HG03196 (cell line): Measurements from ENCODE around the gene ATP2B3.

Source experiments
- ATAC-seq: cut with Tn5 transposase; IDR thresholded peaks from one replicate; pipeline ENCODE4 v1.9.1; 2021; ENCODE audit not compliant: unreplicated experiment

Gene ATP2B3

GRCh38 chrX:153609917-153610835 lies 92.7 kb downstream of the ATP2B3 start:
- peak; percentile 55 for ATAC-seq

DNA sequence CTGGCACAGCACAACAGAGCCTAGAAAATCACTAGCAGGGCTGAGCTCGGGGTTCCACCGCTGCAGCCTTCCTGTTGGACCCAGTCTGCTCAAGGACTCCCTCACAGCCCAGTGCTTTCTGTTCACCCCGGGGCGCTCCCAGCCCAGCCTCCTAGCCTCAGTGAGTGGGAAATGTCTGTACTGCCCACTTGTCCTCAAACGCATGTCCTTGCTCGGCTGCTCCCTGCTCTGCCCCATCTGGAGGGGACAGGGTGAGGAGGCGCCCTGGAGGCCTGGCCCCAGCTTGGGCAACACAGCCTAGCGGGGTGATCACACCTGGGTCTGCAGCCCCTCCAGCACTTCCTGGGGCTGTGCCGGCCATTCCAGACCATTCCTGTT lies 93.4 kb downstream of the ATP2B3 start:
- ATAC-seq: no peak

DNA sequence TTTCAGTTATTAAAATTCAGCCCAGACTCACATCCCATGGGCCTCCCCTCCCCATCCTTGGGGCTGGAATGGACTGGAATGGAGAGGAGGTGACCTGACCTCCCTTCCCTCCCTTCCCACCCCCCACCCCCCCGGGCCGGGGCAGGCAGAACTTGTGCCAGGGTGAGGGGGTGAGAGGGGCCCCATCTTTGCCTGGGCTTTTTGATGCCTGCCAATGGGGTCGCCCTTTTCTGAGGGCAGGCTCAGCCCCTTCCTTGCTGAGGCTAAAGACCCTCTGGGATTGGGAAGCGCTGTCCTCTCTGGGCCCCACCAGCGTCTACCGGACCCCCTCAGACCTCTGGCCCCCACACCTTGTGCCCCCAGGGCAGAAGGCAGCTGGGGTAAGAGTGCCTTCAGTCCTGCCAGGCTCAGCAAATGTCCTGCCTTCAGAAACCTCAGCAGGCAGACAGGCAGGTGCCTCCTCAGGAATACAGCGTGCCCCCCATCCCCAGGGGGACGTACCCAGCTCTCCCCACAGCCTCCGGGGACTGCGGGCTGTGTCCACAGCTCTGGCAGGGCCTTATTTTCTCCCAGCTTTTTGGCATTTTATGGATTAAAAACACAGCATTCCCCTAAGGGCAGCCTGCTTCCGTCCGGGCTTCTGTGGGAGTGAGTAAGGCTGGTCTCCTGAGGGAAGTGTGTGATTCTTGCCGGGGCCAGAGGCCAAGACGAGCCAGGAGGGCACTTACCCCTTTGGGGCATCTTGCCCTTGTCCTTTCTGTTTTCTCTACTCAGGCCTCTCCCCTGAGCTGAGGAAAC lies 94.1 kb downstream of the ATP2B3 start:
- no peak for ATAC-seq

- no peak for ATAC-seq
Measured at GRCh38 chrX:153612413-153612812, 95.0 kb downstream of the ATP2B3 start.

GRCh38 chrX:153614818-153615217 lies 97.4 kb downstream of the ATP2B3 start:
- ATAC-seq: no peak

- no peak for ATAC-seq
Measured at GRCh38 chrX:153620576-153620975, 103.1 kb downstream of the ATP2B3 start.

DNA sequence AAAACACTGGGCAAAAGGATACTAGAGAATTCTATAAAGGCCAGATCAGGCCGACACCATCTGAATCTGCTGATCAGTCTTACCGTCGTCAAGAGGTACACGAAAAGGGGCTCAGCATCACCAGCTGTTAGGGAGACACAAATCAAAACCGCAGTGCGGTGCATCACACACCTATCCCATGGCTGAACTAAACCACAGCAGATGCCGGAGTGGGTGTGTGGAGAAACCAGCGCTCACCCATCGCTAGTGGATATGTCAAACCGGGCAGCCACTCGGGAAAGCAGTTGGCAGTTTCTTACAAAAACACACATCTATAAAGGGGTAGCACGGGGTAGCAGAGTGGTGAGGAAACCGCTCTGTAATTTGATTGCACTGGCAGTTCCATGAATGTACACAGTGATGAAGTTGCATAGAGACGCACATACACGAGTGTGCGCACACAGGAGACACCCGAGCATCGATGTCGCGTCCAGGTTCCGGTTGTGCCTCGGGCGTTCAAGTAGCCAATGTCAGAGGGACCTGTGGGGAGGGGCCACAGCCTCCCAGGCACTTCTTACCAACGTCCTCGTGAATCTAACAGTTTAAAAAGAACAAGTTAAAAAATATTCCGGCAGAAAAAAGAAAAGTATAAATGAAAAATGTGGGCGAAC lies 104.6 kb downstream of the ATP2B3 start:
- no peak for ATAC-seq

GRCh38 chrX:153622661-153623309 lies 105.3 kb downstream of the ATP2B3 start:
- no peak for ATAC-seq

DNA sequence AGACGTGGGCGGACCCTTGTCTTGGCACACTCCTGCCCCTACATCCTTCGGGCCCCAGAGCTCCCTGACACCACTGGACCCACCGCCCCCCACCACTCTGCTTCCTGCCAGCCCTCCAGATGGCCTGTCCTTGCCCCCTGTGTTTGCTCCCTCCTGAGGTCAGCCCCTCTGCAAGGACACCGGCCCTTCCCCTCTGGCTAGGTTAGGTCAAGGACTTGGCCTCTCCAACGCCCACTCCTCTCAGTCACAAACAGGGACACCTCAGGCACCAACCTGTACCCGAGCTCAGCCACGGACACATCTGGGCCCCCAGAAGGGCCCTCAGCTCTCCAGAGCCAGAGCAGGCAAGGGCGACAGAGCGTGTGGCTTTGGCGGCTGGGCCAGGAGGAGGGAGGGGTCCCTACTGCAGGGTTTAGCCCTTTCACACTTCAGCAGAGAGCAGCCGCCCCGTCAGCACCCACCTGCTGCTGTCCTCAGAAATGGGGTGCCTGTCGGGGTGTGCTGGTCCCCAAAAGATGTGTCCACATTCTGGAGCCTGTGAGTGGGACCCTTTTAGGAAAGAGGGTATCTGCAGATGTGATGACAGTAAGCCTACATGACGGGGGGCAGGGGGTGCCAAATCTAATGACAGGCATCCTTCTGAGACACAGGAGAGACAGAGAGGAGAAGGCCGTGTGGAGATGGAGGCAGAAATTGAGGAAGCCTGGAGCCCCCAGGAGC lies 106.0 kb downstream of the ATP2B3 start:
- no peak for ATAC-seq

DNA sequence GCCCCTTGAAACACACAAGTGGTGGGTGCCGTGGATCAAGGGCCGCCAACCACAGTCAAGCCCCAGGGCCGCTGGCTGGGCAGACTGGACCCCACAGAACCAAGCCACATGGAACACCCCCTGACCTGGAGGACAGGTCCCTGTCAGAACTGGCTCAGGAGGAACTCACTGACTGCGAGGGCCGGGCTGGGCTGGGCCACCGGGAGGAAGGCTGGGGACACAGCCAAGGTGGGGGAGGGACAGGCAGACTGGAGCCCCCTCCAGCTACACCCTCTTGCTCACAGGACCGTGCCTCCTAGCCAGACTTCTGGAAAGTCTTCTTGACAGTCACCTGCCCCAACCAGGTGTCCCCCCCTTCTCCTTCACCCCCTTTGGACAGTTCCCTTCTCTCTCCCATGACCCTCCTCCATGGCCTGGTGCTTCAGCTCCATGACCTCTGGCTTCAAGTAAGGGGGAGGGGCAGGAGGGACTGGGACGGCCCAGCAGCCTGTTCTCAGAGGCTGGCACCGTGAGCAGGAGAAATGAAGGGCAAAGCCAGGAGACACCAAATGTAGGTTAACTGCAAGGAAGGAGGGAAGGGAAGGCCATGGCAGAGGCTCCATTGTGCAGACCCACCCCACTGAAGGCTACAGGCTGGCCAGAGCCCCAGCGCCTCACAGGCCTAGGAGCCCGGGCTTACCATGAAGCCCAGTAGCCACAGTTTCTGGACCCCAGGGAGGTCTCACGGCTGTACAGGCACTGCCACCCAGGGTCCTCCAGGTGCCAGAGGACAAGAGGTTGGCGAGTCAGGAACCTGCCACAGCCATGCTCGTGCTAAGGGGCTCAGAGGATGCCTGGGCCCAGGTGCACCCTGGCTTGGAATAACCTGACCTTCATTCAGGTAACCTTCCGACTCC lies 107.0 kb downstream of the ATP2B3 start:
- ATAC-seq: no peak

GRCh38 chrX:153625271-153626024 lies 108.0 kb downstream of the ATP2B3 start:
- ATAC-seq: no peak

GRCh38 chrX:153626025-153626633 lies 108.7 kb downstream of the ATP2B3 start:
- no peak for ATAC-seq

GRCh38 chrX:153626863-153627674 lies 109.6 kb downstream of the ATP2B3 start:
- no peak for ATAC-seq

DNA sequence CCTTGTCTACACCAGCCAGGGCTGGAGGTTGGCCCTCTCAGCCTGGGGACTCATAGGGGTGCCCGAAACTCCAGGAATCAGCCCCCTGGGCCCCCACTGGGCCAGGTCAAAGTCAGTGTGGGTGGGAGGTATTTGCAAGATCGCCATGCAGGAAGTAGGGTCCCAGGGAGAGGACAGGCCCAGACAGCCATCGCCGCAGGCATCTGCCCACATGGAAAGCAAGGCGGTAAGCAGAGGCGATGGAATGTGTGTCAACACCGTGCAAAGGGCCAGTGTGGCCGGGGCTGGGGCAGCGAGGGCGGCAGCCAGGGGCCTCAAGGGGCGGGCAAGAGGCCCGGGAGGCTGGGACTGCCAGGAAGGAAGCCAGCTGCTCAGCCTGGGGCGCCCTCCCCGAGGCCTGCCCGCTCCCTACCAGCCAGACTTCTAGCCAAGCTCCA lies 110.3 kb downstream of the ATP2B3 start:
- ATAC-seq: no peak

DNA sequence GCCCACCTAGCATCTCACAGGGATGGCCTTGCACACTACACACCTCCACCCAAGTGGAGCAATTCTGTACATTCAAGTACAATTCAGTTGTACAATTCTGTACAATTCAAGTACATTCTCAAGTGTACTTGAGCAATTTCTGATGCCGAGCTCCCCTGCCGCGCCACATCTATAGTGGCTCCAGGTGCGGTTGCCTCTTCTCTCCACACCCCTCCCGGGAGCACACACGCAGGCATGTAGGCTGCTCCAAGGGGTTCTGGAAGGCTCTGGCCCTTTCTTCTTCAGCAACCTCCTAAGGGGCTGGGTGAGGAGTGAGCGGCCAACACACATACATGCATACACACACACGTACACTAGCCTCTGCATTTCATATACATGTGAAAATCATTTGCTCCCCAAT lies 110.7 kb downstream of the ATP2B3 start:
- ATAC-seq: no peak

GRCh38 chrX:153628665-153629064 lies 111.2 kb downstream of the ATP2B3 start:
- no peak for ATAC-seq

DNA sequence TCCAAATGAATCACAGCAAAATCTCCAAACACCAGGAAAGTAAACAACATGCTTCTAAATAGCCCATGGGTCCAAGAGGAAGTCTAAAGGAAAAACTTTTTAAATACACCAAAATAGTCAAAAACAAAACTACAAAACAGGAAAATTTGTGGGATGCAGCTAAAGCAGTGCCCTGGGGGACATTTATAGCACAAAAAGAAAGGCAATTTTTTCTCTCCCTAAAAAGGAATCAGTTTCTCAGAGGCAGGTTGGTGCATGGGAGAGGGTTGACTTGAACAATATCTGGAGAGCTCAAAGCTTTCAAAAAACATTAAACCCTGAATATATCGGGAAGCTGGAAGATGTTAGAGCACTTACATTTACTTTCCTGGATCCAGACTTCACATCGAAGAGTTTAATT lies 113.9 kb downstream of the ATP2B3 start:
- no peak for ATAC-seq
